Heart left ventricle (tissue), 13 donors: ENCODE results near the gene COL4A6.

Source experiments
- CTCF ChIP-seq, 12 donors: fragments of 200-600 bp; sonication (generic) in 4 of 12; IDR thresholded peaks; one replicate each; pipeline versions ENCODE4 v1.5.0 to v1.8.0; 2018 to 2022; ENCODE audit warnings: antibody characterized with exemption in 12 of 12, mild to moderate bottlenecking in 5 of 12
- POLR2A ChIP-seq, 2 donors: fragments of 450-650 bp; IDR thresholded peaks; one replicate each; pipeline ENCODE4 v1.6.1; 2017; ENCODE audit warnings: antibody characterized with exemption in 2 of 2, mild to moderate bottlenecking in 2 of 2, moderate library complexity in 2 of 2
- donor health status: ischemic (EF 13 %, LVEDD 7.1; RV severe dilation, severe dysfunction).
- donor health status: DM: no; HTN: yes; CAD: no.
- donor health status: DM: no; HTN: no; CAD: no.
- donor health status: ischemic (EF 25% LVEDD 6.9; RV normal size, moderate dysfunction).
- donor health status: ischemic (EF 25% LVEDD 5.7; RV mildly dilated, moderate dysfunction).
- donor health status: ischemic (EF 35%, LVEDD 5.7; RV mildly dilated, moderate dysfunction).
- donor health status: nonischemic (EF 11% LVEDD 7.7; RV severe dilation, severe dysfunction).
- donor health status: DM: yes; HTN: yes; CAD: no.
- donor health status: PGD.
- donor health status: ischemic (EF 29% LVEDD 5.4; RV normal size, mild dysfunction).
- donor health status: nonischemic (EF 23%, LVEDD 6.1; RV moderate dilation, normal function).

GRCh38 chrX:108316456-108316855, 121.8 kb downstream of the COL4A6 start:
- TF ChIP-seq CTCF (IDR thresholded peaks at IDR 0.05) (no peak), POLR2A (IDR thresholded peaks at IDR 0.05) (no peak)
